Pons (tissue), 1 donor: ENCODE data around the gene RAB44.
"Not testable (repeated sequence)": the region's sequence is repeated elsewhere in the genome, so short reads cannot be mapped to it uniquely, and the experiment has no call there.

Experiments
- DNase-seq: peaks from one replicate; pipeline ENCODE4 v3.0.0-alpha.2; 2016; ENCODE audit warnings: low spot score

Gene RAB44

GRCh38 chr6:36706339-36706738 is 8.7 kb downstream of the RAB44 start:
- no peak for DNase-seq

GRCh38 chr6:36712816-36713215 is 15.2 kb downstream of the RAB44 start:
- no peak for DNase-seq

GRCh38 chr6:36713846-36714245 is 16.2 kb downstream of the RAB44 start:
- no peak for DNase-seq

- no peak for DNase-seq
Measured at GRCh38 chr6:36714511-36714910, 16.9 kb downstream of the RAB44 start.

GRCh38 chr6:36715469-36715868 is 17.8 kb downstream of the RAB44 start:
- DNase-seq, result no peak

GRCh38 chr6:36716476-36717093 is 19.0 kb downstream of the RAB44 start:
- no peak for DNase-seq

GRCh38 chr6:36717231-36717825 is 19.7 kb downstream of the RAB44 start:
- no peak for DNase-seq

- DNase-seq, result no peak
Measured at GRCh38 chr6:36717871-36718540, 20.4 kb downstream of the RAB44 start.

- no peak for DNase-seq
Measured at GRCh38 chr6:36718560-36718959, 20.9 kb downstream of the RAB44 start.

- DNase-seq, result no peak
Measured at GRCh38 chr6:36719126-36719525, 21.5 kb downstream of the RAB44 start.

GRCh38 chr6:36720251-36721141 is 22.9 kb downstream of the RAB44 start:
- no peak for DNase-seq

- no peak for DNase-seq
Measured at GRCh38 chr6:36721369-36722140, 23.9 kb downstream of the RAB44 start.

GRCh38 chr6:36722365-36722764 is 24.7 kb downstream of the RAB44 start:
- no peak for DNase-seq

GRCh38 chr6:36722879-36723278 is 25.3 kb downstream of the RAB44 start:
- DNase-seq, result no peak

GRCh38 chr6:36723992-36724391 is 26.4 kb downstream of the RAB44 start:
- not testable (repeated sequence) for DNase-seq

GRCh38 chr6:36724514-36725390 is 27.1 kb downstream of the RAB44 start:
- peak; percentile 16 for DNase-seq

- DNase-seq, result no peak
Measured at GRCh38 chr6:36725581-36725980, 28.0 kb downstream of the RAB44 start.

- no peak for DNase-seq
Measured at GRCh38 chr6:36727505-36728021, 29.9 kb downstream of the RAB44 start.

GRCh38 chr6:36728289-36729160 is 30.9 kb downstream of the RAB44 start:
- no peak for DNase-seq

GRCh38 chr6:36729161-36729524 is 31.5 kb downstream of the RAB44 start:
- no peak for DNase-seq
